RPMI8226 (cell line): ENCODE data around the gene ROBO2.

Experiments
- DNase-seq: peaks from one replicate; pipeline ENCODE4 v3.0.0-alpha.2; 2015

ROBO2 gene

DNA sequence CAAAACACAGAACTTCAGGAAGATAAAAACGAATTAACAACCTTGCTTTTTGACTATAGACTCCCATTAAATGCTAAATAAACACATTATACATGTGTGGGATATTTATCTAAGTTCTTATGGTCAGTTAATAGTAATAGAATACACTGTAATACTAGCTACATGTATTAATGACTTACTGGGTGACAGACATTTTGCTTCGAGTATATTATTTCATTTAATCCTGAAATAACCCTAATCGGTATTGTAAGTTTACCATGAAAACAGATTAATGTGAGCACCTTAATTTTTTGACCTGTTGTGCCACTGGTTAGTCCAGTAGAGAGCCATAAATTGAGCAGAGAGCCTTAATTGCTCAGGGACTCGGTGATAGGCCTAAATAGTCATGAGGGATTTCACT is 151.1 kb downstream of the ROBO2 start:
- no peak for DNase-seq

DNA sequence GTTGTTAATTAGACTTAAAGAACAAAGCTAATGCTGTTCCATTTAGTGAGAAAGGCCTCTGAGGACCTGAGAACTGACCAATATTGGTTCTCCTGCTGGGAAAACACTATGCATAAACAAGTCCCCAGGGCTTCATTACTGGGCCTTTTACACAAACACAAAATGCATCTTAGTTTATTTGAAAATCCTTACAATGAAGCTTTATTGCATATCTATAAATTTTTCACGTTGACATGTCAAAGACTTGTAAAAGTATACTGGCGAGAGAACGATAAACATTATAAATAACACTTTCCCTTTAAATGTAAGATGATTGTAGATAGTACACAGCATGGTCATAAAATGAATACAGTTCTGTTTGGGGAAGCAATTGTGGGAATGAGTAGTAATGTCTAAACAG is 151.7 kb downstream of the ROBO2 start:
- DNase-seq = no peak

DNA sequence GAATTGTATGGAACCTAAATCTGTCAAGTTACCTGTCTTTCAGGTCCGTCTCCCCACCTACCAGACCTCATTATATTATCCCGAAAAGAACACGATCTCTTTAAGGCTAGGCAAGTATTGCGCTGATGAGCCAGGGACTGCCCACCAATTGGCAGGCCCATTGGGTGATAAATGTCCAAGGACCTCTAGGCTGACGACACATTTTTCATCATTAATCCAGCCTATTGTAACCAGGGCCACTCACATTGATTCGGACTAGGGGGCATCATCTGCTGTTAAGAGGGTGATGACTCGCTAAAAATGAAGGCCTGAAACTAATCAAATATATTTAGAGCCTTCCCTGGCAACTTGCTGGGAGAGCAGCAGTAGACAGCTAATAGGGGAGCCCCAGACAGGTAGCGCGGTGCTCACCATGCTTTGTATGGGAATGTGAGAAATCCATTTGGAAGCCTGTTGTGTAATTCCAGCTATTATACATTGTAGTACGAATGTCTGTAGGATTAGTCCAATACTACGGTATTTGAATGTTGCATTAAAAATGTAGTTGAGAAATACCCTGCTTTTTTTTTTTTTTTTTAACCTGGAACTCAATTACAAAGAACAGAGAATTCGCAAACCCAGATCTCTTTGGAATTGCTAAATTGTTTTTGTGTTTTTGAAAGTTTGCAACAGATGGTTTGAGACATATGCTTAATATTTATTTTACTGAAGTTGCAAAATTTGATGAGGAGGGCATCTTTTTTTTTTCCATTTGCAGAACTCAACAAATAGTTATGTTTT is 156.1 kb downstream of the ROBO2 start:
- DNase-seq = no peak

DNA sequence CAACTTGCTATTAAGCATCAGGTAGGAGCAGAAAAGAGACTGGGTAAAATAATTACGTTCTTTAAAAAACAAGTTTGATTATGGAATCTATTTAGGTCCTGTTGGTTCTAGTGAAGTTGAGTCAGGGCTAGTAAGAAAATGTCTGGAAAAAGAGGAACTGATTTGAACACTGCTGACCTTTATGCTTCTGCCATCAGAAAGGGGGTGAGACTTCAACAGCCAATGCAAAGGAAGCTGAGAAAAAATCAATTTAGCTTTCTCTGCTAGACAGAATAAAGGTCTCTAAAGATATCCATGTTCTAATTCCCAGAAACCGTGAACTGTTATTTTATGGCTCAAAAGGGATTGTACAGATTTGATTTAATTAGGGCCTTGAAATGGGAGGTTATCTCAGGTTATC is 157.5 kb downstream of the ROBO2 start:
- no peak for DNase-seq

DNA sequence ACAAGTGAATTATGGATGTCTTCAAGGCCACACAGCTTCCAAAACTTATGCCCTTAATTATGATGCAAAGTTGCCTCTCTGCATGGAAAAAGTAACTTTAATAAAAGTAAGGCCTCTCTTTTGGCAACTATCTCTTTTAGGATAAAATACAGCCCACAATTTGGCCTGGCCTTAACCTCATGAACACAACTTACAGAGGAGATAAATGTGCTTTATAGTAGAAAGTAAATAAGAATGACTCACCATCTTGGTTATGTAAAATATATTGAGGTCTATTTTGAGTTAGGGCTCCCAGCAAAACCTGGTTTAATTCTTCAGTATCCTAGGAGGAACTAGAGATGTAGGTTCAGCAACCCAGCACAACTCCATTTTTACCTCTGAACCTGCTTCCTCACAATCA is 164.0 kb downstream of the ROBO2 start:
- no peak for DNase-seq

DNA sequence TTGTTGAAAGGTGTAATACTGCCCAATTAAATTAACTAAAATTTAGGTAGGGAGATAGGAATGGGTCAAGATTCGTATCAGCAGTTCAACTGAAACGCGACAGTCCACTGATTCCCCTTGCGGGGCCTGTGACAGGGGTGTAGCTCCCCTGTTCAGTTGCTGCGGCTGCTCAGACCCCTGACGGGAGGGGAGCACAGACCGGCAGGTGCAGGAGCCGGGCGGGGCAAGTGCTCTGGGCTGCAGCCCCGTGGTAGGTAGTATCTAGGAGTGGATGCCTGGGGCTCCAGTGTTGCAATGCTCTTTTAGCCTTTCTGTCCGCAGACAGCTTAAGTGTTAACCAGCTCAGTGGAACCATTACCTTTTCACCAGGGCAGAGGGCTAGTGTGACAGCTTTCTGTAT is 164.9 kb downstream of the ROBO2 start:
- no peak for DNase-seq

DNA sequence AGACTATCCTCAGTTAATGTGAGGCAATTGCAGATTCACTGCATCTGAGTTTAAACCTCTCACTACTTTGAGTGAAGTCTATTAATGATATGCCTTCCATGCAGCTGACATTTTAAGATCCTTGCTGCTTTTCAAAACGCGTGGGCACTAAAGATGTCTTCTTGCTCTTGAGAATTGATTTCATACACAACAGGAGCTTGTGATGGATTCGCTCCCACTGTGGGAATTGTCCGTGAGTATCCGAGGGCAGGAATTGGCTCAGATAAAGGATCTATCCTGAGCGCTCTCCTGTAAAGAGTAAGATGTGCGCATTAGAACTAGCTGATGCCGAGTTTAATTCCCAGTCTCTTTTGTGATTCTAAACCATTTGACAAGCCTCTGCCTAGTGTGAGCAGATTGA is 167.9 kb downstream of the ROBO2 start:
- no peak for DNase-seq

DNA sequence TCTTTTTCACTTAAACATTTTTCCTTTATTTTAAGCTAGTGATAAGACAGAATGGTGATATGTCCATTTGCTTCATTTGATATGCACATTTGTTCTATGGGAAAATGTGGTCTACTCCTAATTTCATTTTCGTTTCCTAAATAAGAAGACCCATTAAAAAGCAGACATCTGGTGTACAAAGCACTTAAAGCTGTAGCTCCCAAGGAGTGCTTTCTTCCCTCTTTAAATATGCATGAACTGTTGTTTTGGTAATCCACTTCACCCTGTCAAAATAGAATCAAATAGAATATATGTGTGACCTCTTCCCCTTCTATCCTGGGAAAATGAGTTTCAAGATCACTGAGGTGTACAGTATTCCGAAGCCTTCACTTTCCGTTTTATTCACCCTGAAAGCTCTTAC is 182.8 kb downstream of the ROBO2 start:
- DNase-seq = no peak

DNA sequence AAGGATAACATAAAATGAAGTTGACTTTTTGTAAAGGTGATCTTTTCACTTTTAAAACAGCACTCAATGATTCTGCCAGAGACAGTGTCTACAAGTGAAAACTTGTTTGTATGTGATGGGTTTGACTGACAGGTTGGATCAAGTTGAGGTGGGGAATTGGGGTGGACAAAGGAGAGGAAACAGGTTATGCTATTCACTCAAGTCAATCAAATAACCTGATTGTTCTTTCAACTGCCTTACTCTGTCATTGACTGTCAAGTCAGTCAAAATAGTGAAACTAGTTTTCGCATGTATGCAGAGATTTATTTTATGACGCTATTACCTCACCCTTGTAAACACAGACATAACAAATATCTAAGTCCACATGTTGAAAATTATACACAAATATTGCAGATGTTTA is 187.7 kb downstream of the ROBO2 start:
- no peak for DNase-seq

DNA sequence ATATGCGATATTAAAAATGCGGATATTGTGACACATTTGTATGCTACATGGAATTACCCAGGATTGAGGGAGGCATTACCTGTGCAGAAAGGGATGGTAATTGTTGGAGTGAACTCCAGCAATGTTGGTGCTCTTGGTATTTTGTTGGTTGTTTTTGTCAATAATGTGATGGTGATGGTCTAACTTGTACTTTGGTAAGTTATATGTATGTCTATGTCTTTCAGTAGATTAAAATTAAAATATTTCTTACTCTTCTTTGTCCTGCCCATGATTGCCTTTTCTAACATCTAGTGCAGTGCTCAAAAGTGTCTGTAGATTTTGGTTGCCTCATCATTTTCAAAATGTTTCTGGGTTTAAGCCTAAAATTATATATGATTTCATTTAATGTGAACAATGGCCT is 192.7 kb downstream of the ROBO2 start:
- no peak for DNase-seq

DNA sequence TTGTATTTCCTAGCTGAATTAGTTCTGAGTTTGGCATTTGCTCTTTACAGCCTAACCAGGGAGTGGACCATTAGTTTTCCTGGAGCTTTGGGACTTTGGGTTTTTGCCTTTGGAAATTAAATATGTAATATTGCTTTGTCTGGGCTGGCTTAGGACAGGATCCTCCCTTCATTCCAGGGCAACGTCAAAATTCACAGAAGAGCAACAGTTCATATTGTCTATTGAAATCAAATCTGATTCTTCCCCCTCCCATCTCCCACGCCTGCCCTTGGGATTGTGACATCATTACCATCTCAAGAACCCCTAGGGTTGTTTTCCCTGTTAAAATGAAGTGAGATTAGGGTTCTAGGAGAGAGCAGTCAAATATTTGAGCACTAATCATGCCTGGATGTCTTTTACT is 194.1 kb downstream of the ROBO2 start:
- no peak for DNase-seq

DNA sequence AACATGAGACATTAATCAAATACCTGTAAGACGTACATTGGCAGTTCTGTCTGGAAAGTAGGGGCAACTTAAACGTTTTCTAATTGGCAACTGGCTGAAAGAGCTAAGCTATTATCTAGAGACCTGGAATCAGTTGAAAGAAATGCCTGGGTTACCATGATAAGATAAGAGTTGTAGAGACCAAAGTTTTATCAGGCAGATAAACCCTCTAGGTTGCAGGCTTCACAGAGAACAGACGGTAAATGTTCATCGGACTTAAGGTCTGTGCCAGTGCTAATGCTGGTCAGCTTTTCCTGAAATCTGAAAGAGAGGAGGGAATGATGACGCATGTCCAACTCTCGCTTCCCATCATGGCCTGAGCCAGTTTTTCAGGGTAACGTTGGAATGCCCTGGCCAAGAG is 196.2 kb downstream of the ROBO2 start:
- no peak for DNase-seq

DNA sequence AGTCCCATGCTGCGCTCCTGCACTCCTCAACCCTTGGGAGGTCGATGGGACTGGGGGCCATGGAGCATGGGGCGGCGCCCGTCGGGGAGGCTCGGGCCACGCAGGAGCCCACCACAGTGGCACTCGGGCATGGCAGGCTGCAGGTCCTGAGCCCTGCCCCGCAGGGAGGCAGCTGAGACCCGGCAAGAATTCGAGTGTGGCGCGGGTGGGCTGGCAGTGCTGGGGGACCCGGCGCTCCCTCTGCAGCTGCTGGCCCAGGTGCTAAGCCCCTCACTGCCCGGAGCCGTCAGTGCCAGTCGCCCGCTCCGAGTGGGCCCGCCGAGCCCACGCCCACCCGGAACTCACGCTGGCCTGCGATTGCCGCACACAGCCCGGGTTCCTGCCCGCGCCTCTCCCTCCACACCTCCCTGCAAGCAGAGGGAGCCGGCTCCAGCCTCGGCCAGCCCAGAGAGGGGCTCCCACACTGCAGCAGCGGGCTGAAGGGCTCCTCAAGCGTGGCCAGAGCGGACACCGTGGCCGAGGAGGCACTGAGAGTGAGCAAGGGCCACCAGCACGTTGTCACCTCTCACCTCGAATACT is 200.3 kb downstream of the ROBO2 start:
- no peak for DNase-seq

DNA sequence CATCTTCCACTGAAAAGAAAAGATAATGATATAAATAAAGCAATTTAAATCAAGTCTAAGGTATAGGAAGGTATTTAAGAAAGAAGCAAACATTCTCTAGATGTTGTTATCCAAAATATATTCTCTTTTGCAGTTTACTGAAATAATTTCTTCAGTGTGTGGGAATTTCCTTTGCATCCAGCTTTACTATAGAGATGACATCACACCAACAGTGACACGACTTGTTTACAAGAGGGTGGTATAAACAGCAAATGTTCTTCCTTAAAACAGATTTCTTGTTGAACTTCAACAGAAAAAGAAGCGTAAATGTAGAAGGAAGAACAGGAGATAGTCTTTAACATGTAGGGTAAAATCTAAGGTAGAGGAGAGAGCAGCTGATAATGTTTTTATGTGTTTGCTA is 202.5 kb downstream of the ROBO2 start:
- no peak for DNase-seq

DNA sequence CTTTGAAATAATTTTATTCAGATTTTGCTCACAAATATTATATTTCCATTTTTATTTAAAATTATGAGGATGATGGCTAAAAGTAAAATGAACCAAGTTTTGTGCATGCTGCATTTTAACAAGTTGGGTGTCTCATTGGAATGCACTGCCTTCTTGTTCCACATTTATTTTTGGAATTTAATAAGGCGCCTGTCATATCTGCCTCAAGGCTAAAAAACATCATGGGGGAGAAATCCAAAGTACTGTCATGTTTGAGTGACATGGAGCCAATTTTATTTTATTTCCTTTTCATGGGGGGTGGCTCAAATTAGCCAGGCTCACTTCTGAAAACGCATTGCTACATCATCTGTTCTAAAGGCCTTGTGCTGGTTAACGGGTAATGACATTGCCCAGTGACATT is 205.1 kb downstream of the ROBO2 start:
- DNase-seq = no peak

DNA sequence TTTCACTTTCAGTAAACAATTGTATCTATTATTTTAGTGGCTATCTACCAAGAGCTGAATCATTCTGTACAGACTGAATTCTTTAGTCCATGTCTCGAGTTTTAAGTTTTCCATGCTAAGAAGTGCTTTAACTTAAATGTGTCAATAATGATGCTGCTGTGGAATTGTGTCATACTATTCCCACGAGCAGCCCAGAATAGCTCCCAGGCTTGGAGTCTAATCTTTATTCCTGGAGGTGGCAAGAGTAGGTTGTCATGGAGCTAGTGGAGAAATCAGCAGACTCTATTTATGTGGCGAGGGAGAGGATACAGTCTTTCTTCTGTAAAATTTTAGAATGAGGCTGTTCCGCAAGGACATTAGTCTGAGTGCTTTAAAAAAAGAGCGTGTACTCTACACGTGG is 207.2 kb downstream of the ROBO2 start:
- no peak for DNase-seq

DNA sequence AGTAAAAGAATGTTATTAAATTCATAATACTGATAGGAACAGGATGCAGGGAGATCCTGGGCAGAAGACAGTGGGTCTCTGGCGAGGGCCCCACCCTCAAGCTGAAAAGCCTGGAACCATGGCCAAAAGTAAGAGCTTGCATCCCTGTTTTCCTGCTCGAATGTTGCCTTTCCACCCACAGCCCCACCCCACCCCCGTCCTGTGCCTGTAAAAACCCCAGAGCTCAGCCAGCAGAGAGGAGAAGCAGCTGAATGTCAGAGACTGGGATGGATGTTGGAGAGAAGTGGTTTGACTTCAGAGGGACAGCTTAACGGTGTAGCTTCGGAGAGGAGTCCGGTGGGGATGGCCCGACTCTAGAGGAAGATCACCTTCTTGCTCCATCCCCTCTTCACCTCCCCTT is 207.9 kb downstream of the ROBO2 start:
- DNase-seq = no peak

DNA sequence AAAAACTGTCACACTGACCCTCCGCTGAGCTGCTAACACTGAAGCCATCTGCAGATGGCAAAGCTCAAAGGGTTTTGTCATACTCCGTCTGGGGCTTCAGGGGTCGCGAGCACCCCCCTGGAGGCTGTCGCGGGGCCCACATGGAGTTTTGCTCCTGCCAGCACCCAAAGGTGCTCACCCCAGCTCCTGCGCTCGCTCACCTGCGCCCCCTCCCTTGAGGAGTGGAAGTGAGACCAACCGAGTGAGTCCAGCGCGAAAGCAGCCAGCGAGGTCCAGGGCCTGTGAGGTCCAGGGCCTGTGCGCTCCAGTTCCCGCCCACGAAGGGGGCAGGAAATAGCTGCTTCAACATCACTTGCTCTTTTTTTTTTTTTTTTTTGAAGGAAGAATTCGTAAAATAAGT is 208.5 kb downstream of the ROBO2 start:
- no peak for DNase-seq

DNA sequence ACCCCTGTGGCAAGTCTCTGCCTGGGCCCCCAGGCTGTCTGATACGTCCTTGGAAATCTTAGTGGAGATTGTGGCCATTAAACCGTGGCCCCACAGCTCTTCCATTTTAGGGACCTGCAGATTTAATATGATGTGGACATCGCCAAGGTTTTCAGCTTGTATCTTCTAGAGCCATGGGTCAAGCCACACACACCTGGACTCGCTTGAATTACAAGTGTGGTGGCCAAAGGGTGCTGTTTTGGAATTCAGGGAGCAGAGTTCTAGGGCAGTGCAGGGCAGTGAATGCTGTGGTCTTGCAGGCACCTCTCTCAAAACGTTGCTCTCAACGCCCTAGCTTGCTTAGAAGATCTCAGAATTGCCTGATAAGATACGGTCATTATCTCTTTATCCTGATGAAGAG is 211.2 kb downstream of the ROBO2 start:
- no peak for DNase-seq

DNA sequence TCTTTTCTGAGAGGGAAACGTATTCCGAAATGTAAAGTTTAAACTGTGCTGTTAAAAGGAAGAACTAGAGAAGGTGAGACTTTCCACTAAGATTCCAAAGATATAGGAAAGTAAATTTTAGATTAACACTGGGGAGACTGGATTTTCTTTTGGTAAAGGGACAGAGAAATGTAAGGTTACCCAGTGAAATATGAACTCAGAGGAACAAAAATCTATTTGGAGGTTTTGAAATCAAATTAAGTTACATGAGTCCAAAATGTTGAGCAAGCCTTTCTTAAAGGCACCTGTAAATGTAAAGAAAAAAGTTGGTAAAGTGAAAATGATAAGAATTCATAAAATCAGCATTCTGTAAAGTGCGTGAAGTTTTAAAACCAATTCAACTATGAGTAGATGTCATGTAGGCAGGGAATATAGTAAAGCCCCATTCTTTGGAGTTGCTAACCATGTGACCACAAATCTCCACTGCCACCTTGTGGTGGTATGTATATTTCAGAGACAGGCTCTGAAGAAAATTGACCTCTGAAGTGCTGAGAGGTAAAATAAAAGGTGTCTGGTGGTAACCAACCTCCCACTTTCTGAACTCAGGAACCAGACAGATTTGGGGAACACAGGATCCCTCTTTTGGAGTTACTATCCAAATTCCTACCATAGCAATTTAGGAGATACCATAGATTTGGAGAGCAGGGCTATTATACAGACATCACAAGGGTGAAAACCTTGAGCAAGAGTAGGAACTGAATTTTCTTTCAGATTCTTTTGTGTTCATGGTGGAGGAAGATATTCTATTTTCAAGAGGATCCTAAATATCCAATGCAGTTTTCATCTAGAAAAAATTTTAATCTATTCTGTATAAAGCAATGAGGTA is 215.3 kb downstream of the ROBO2 start:
- DNase-seq = peak; percentile 67

DNA sequence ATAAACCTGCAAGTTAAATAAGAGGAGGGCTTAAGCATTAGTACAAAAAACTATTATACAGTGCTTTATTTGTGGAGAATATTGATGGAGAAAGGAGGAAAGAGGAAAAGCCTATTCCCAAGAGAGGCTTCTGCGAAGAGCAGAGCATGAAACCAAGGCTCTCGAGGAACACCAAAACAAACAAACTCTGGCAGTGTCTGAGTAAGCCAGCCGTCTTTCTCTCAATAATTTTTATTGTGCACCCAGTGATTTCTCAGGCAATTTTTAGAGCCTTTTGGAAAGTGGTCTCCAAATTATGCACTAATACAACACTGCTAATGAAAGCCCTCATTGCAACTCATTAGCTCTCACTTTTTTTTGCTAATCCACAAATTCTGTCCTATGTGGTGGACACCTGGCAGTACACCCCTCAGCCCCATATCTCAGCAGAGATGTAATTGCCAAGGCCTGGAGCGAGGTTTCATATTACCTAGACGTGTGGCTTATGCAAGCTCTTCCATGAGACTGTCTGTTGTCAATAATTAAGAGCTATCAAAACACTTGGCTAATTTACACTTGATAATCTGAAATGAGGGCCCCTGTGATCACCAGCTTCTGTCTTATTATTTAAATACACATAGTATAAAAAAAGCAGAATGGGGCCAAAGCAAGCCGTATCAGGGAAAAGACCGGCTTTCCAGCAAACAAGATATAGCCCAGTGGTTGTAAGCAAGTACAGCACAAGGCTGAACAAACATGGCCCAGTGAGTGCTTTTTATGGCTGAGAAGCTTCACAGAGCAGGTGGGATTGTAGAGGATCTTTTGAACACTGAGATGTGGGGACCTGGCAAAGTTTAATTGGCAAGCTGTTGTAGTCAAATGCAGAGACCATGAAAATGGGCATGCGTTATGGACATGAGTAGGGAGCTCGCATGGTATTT is 216.9 kb downstream of the ROBO2 start:
- no peak for DNase-seq

DNA sequence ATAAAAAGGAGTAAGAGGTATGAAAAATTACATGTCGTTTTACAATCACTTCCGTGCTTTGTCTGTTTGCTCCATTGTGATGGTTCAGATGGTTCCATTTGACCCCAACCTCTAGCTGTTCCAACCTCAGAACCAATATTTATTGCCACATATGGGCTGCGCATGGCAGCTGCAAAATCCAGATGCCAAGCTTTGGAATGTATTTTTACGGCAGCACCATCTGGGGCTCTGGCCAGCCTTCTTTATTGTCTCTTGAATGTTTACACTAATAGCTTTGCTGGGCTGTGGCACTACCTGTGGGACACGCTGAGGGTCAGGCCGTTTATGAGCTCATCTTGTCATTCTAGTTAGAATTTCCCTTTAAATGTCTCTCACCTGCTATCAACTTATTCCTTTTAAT is 219.8 kb downstream of the ROBO2 start:
- no peak for DNase-seq

DNA sequence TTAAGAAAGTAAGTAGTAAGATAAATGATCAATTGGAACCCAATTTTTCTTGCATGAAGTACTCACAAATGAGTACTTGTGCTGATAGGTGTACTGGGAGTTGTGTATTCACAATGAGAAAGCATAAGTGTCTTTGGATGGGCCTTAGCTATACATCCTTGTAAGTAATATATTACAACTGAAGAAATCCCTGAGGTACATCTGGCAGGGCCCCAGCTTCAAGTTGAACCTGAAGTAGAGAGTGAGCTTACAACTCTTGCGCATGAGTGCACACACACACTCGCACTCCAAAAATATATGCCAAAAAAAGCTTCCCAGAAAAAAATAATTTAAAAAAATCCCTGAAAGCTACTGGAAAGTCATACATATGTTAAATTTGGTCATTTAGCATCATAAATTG is 222.5 kb downstream of the ROBO2 start:
- DNase-seq = no peak
